K562 (cell line): Measurements from ENCODE around the gene ZAP70.

Experiments used
- ATF4 ChIP-seq: fragments of 450-650 bp; formaldehyde crosslinking; IDR thresholded peaks from 2 replicates; pipeline ENCODE4 v1.4.0; 2022; ENCODE audit warnings: mild to moderate bottlenecking, moderate library complexity
- CEBPG ChIP-seq, 3 experiments: fragments of 200-800 bp in 1 of 3; sonication (Bioruptor generic) in 1 of 3; sonication (generic) in 1 of 3; formaldehyde crosslinking in 1 of 3; IDR thresholded peaks in 2 of 3; conservative IDR thresholded peaks in 1 of 3; 2 replicates each; pipeline versions ENCODE4 v1.6.1 to v1.8.0; 2016 to 2022; ENCODE audit warnings: missing compliant biosample characterization in 2 of 3, missing genetic modification characterization in 2 of 3, mild to moderate bottlenecking in 1 of 3, missing genetic modification reagents in 1 of 3
- CTCF ChIP-seq, 3 experiments: IDR thresholded peaks in 2 of 3; conservative IDR thresholded peaks in 1 of 3; 2 replicates each; pipeline ENCODE4 v1.5.1; 2011 to 2012; ENCODE audit warnings: low read length in 3 of 3, mild to moderate bottlenecking in 3 of 3, control low read depth in 2 of 3, improper control_type of control experiment in 1 of 3, inconsistent platforms in 1 of 3, low read depth in 1 of 3, mixed read lengths in 1 of 3, moderate library complexity in 1 of 3; ENCODE audit not compliant: insufficient read depth in 2 of 3
- E4F1 ChIP-seq: fragments of 250-450 bp; sonication (Bioruptor Pico); IDR thresholded peaks from 2 replicates; pipeline ENCODE4 v1.5.0; 2021; ENCODE audit warnings: mild to moderate bottlenecking, borderline replicate concordance
- JUN ChIP-seq, 2 experiments: sonication (generic) in 1 of 2; formaldehyde crosslinking in 1 of 2; IDR thresholded peaks; 2 replicates each; pipeline versions ENCODE4 v1.6.1 to v1.8.0; 2012 to 2022; ENCODE audit warnings: borderline replicate concordance in 2 of 2, mild to moderate bottlenecking in 2 of 2, improper control_type of control experiment in 1 of 2, low read depth in 1 of 2, low read length in 1 of 2, missing genetic modification reagents in 1 of 2
- MTA2 ChIP-seq: fragments of 450-650 bp; IDR thresholded peaks from 2 replicates; pipeline ENCODE4 v1.6.1; 2016; ENCODE audit warnings: low read depth
- NR2C2 ChIP-seq, 2 experiments: fragments of 200-800 bp in 1 of 2; sonication (Bioruptor generic) in 1 of 2; sonication (generic) in 1 of 2; formaldehyde crosslinking in 1 of 2; IDR thresholded peaks; 2 replicates each; pipeline versions ENCODE4 v1.6.1 to v1.8.0; 2016 to 2022; ENCODE audit warnings: mild to moderate bottlenecking in 1 of 2, missing compliant biosample characterization in 1 of 2, missing genetic modification characterization in 1 of 2, missing genetic modification reagents in 1 of 2
- RCOR1 ChIP-seq, 2 experiments: IDR thresholded peaks; 2 replicates each; pipeline ENCODE4 v1.6.1; 2012; ENCODE audit warnings: low read depth in 2 of 2, low read length in 2 of 2, borderline replicate concordance in 1 of 2, improper control_type of control experiment in 1 of 2
- TCF7L2 ChIP-seq: fragments of 150-350 bp; IDR thresholded peaks from 2 replicates; pipeline ENCODE4 v1.6.1; 2016; ENCODE audit warnings: low read depth, mild to moderate bottlenecking, low read length, moderate library complexity
- ZNF121 ChIP-seq: sonication (generic); formaldehyde crosslinking; conservative IDR thresholded peaks from 2 replicates; pipeline ENCODE4 v1.8.0; 2022; ENCODE audit warnings: missing genetic modification reagents
- ZNF444 ChIP-seq: fragments of 250-450 bp; sonication (Bioruptor Pico); IDR thresholded peaks from 2 replicates; pipeline ENCODE4 v1.4.0; 2020; ENCODE audit warnings: mild to moderate bottlenecking, moderate library complexity
- TF ChIP-seq, protein P1 (sequence below), 2 experiments: fragments of 450-650 bp in 1 of 2; sonication (generic) in 1 of 2; formaldehyde crosslinking in 1 of 2; IDR thresholded peaks in 1 of 2; conservative IDR thresholded peaks in 1 of 2; 2 replicates each; pipeline versions ENCODE4 v1.6.1 to v1.8.1; 2016 to 2023; ENCODE audit warnings: mild to moderate bottlenecking in 2 of 2, moderate library complexity in 2 of 2, inconsistent platforms in 1 of 2, missing genetic modification reagents in 1 of 2

DNA sequence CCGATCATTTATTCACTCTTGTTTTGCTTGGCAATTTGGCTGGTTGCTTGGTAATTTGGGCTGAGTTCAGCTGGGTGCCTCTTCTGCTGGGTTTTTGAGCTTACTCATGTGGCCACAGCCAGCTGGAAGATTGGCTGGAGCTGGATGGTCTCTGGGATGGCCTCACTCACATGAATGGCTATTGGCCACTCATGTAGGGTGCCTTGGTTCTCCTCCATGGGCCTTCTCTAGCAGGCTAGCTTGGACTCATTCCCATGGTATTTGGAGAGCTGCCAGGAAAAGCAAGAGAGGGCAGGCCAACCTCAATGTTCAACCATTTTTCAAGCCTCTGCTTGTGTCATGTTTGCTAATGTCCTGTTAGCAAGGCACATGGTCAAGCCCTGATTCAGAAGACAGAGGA is 16.9 kb downstream of the ZAP70 start:
- TF ChIP-seq ZNF121 (CRISPR knock-in tag) (no peak), ATF4 (CRISPR knock-in tag) (no peak), MTA2 (no peak), TCF7L2 (no peak), ZNF444 (CRISPR knock-in tag) (no peak), RCOR1 (IDR thresholded peaks at IDR 0.05; ENCODE audit: borderline replicate concordance in 1 of 2, low read depth in 2 of 2, low read length in 2 of 2) (no peak), E4F1 (CRISPR knock-in tag) (no peak), CTCF (IDR thresholded peaks at IDR 0.05 in 2 of 3, conservative IDR thresholded peaks at IDR 0.05 in 1 of 3; ENCODE audit: insufficient read depth in 2 of 3, low read depth in 1 of 3, low read length in 3 of 3) (no peak), CEBPG (CRISPR knock-in tag; IDR thresholded peaks at IDR 0.05) (no peak), CEBPG (tag; conservative IDR thresholded peaks at IDR 0.05 in 1 of 2, IDR thresholded peaks at IDR 0.05 in 1 of 2) (no peak), NR2C2 (CRISPR knock-in tag; IDR thresholded peaks at IDR 0.05) (no peak), NR2C2 (tag; IDR thresholded peaks at IDR 0.05) (no peak), JUN (IDR thresholded peaks at IDR 0.05; ENCODE audit: borderline replicate concordance, low read depth, low read length) (no peak), JUN (CRISPR knock-in tag; IDR thresholded peaks at IDR 0.05; ENCODE audit: borderline replicate concordance) (no peak)
- TF ChIP-seq, protein P1, sequence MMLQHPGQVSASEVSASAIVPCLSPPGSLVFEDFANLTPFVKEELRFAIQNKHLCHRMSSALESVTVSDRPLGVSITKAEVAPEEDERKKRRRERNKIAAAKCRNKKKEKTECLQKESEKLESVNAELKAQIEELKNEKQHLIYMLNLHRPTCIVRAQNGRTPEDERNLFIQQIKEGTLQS (IDR thresholded peaks at IDR 0.05) = no peak
- TF ChIP-seq, protein P1 (CRISPR knock-in tag; conservative IDR thresholded peaks at IDR 0.05) = no peak
